Stomach (tissue), 4 donors: ENCODE data around the gene ZNF891.

Experiments
- EP300 ChIP-seq: sonication (generic); formaldehyde crosslinking; IDR thresholded peaks from one replicate; pipeline ENCODE4 v1.6.1; 2017; ENCODE audit warnings: antibody characterized with exemption
- POLR2A ChIP-seq, 4 donors: fragments of 450-650 bp; IDR thresholded peaks; one replicate each; pipeline ENCODE4 v1.6.1; 2016; ENCODE audit warnings: antibody characterized with exemption in 4 of 4, control low read depth in 2 of 4, mild to moderate bottlenecking in 1 of 4, moderate library complexity in 1 of 4
- POLR2AphosphoS5 ChIP-seq, 3 donors: sonication (generic); formaldehyde crosslinking; IDR thresholded peaks; one replicate each; pipeline ENCODE4 v1.6.1; 2016; ENCODE audit warnings: antibody characterized with exemption in 3 of 3
- TF ChIP-seq, protein P1 (sequence below), 7 experiments: fragments of 450-650 bp in 4 of 7; fragments of 200-600 bp in 3 of 7; sonication (generic) in 3 of 7; IDR thresholded peaks; one replicate each; pipeline ENCODE4 v1.5.1; 2016 to 2019; ENCODE audit warnings: antibody characterized with exemption in 7 of 7, control low read depth in 2 of 7, mild to moderate bottlenecking in 1 of 7

DNA sequence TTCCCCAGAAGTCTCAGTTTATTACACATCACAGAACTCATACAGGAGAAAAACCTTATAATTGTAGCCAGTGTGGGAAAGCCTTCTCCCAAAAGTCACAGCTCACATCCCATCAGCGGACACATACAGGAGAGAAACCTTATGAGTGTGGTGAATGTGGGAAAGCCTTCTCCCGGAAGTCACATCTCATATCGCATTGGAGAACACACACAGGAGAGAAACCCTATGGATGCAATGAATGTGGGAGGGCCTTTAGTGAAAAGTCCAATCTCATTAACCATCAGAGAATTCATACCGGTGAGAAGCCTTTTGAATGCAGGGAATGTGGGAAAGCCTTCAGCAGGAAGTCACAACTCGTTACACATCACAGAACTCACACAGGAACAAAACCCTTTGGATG, 72.6 kb downstream of the ZNF891 start:
- no peak for TF ChIP-seq POLR2A (IDR thresholded peaks at IDR 0.05)
- TF ChIP-seq, protein P1, sequence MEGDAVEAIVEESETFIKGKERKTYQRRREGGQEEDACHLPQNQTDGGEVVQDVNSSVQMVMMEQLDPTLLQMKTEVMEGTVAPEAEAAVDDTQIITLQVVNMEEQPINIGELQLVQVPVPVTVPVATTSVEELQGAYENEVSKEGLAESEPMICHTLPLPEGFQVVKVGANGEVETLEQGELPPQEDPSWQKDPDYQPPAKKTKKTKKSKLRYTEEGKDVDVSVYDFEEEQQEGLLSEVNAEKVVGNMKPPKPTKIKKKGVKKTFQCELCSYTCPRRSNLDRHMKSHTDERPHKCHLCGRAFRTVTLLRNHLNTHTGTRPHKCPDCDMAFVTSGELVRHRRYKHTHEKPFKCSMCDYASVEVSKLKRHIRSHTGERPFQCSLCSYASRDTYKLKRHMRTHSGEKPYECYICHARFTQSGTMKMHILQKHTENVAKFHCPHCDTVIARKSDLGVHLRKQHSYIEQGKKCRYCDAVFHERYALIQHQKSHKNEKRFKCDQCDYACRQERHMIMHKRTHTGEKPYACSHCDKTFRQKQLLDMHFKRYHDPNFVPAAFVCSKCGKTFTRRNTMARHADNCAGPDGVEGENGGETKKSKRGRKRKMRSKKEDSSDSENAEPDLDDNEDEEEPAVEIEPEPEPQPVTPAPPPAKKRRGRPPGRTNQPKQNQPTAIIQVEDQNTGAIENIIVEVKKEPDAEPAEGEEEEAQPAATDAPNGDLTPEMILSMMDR (IDR thresholded peaks at IDR 0.05), result no peak
- TF ChIP-seq POLR2AphosphoS5 (IDR thresholded peaks at IDR 0.05), result no peak
- TF ChIP-seq EP300, result no peak
